NCI-H2196 (cell line): ENCODE measurements around the gene OSTN.
"Not testable (repeated sequence)": the region's sequence is repeated elsewhere in the genome, so short reads cannot be mapped to it uniquely, and the experiment has no call there.

ENCODE experiments used
- DNase-seq: peaks from one replicate; lab custom pipeline; 2025; ENCODE audit not compliant: unreplicated experiment; lab: John Stamatoyannopoulos, UW

Gene OSTN

DNA sequence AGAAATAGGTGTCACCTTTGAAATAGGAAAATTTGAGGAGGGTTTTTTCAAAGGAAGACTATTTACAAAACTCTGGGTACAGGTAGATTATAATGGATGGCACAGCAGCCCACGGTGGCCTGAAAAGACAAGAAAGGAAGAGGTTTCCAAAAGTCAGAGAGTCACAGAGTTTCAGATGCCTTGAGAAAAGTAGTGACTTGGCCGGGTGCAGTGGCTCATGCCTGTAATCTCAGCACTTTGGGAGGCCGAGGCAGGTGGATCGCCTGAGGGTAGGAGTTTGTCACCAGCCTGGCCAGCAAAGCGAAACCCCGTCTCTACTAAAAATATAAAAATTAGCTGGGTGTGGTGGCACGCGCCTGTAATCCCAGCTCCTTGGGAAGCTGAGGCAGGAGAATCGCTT, 35.2 kb downstream of the OSTN start:
- DNase-seq: no peak

DNA sequence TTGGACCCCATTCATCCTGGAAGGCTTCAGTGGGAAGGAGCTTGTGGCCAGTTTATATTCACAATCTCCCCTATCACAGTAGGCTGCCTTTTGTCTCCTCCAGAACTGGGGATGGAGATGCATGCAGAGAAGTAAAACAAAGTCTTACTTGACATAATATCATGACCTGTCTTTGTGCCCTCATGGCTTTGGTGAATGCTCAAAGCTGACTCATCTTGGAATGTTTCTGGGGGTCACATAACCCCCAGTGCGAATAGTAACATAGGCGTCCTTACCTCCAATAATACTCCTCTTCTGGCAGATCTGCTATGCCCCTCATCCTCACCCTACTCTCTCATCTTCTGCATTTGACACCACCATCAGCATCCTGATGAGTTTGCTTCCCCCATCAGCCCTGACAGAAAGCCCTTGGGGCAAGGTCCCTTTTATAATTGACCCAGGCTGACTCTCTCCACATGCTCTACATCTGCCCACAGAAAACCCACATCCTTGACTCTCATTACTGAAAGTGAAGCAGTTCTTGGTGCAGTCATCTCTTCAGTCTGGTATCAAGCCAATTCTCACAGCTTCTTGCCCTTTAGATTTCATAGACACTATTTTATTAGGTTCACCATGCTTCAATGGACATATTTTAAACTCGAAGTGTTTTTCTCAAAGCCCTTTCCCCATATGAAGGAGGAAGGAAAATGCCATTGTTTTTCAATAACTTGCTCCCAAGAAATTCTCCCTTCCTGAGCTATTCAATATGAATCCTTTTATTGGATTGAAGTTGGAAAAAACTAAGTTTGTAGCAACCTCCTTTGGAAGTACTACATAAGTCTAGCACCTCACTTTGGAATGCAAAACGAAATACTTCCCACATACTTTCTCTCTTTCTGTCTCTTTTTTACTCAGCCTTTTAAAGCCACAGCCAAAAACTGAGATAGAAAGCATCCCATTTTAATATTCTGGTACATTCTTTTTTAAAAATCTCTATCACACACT, 36.6 kb downstream of the OSTN start:
- no peak for DNase-seq

DNA sequence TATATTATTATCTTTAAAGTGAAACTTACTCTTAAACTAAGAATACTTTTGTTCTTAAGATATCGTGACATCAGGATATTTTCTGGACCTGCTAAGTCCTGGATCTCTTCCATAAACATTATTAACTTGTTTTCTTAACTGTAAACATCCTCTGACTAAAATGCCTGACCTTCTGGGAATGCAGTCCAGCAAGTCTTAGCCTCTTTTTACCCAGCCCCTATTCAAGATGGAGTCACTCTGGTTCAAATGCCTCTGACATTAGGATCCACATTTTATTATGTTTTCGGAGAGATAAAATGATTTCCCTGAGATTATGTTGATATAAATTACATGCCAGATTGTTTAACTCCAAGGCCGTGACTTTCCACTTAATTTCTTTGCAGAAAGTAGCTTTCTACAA, 37.6 kb downstream of the OSTN start:
- no peak for DNase-seq

DNA sequence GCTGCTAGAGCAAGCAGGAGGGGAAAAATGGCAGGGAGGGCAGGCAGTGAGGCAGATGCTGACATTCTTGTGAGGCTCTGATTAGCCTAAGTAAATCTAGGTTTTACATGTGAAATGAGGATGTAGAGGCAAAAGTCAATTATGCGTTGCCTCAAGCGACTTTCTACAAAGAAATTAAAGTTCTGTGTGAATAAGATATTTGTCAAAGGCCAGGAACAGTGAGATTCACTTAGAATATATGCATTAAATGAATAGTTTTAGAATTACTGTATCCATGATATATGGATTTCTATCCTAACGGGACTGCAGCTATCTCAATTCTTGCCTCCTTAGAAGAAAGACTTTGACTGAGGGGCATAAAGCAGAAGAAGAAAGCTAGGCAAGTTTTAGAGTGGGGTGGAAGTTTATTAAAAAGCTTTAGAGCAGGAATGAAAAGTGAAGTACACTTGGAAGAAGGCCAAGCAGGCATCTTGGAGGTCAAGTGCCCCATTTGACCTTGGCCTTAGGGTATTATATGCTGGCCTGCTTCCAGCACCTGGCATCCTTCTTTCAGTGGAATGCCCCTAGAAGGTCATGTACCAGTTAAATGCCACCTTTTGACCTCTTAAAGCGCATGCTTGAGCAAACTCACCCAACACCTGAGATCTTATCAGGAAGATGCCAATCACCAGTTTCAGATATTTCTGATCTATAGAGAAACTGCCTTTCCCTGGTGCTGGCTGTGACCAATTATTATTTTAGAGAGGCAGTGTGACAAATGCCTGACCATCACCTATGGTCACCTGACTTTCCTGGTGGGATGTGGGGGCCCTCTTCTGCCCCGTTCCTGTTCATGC, 38.2 kb downstream of the OSTN start:
- no peak for DNase-seq

DNA sequence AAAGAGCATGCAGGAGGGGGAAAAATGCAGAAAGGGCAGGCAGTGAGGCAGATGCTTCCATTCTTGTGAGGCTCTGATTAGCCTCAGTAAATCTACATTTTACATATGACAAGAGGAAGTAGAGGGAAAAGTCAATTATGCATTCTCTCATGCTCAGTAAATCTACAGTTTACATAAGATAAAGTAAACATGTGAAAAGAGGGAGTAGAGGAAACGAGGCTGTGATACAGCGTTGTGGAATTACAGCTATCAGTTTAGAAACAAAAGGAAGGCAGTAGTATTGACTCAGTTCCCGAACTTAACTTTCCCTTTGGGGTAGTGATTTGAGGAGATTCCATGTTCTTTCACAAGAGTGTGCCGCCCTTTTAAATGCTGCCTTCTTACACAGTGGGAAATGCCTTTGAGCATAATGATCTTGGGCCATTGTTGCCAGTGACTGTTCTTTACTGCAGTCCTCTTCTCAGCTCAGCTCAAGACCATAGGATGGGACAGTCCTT, 39.3 kb downstream of the OSTN start:
- no peak for DNase-seq

DNA sequence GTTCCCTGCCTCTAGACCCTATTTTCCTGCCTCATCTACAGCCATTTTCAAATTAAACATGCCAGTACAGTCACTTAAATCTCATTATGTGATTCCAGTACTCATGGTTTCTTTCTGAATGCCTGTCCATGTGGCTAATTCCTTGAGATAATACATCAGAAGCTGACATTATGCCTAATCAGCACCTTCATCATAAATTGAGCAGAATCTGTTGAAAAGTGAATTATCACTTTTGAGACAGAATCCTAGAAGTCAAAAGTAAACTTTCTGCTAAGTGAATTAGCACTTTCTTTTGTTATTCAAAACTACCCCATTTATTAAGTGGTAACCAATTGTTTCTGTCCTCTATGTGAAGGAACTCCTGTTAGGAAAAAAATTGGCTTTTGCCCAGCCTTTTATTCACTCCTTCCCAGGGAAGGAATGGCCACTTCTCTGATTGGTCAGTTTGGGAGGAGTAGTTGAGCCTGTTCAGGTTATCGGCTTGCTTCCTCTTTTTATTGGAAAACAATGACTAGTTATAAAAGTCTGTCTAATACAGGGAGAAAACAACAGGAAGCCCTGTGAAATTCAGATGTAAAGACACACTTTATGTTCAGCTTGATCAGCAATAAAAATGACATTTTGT, 40.5 kb downstream of the OSTN start:
- no peak for DNase-seq

DNA sequence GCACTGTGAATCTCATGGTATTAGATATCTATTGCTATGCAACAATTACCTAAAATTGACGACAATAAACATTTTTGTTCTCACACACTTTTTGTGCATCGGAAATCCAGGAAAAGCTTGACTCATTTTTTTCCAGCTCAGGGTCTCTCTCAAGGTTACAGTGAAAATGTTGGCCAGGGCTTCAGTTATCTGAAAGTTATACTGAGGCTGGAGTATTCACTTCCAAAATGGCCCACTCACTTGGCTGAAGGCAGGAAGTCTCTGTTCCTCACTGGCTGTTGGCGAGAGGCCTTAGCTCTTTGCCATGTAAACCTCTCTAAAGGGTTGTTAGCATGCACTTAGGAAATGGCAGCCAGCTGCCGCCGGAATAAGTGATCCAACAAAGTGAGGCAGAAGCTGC, 41.4 kb downstream of the OSTN start:
- DNase-seq: no peak

DNA sequence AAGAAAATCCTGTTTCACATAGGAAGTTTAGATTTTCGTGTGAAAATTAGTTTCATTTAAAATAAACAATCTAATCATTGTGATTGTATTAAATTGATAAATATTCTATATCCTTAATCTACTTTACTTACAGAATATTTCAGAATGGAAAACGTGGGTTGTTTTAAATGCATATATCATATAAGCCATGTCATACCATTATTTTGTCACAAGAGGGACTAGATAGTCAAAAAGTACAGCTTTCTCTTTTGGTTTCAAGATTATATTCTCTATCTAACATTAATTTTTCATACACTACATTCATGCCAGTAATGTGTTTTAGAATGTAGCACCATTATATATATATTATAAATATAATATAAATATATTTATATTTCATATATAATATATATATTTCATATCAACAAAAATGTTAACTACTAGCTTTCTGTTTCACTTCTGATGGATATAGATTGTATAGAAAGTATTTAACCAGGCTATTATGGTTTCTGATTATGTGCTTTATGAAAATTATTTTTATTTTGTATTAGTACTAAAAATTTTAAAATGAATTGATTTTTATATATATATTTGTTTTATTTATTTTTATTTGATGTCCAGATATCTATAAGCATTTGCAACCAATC, 45.3 kb downstream of the OSTN start:
- peak; percentile 21 for DNase-seq

DNA sequence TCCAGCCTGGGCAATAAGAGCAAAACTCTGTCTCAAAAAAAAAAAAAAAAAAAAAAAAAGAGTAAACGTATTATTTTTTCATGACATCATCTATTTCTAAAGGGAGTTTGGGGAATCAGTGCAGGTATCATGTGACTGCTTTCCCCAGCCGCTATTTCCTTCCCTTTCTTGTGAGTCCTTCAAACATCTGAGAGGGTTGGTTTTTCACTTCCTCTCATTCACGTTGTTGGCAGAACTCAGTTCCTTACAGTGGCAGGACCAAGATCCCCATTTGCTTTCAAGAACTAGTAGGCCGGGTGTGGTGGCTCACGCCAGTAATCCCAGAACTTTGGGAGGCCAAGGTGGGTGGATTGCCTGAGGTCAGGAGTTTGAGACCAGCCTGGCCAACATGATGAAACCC, 47.0 kb downstream of the OSTN start:
- DNase-seq: not testable (repeated sequence)

DNA sequence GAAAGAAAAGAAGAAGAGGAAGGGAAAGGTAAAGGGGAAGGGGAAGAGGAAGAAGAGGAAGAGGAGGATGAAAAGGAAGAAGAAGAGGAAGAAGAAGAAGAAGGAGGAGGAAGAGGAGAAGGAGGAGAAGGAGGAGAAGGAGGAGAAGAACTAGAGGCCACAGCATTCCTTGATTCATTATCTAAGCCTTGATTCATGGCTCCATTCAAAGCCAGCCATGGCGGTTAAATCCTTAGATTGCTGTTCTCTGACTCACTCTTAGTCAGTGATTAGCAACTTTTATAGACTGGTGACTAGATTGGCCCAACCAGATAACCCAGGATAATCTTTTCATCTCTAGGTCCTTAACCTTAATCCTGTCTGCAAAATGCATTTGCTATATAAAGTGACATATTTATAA, 47.6 kb downstream of the OSTN start:
- no peak for DNase-seq

DNA sequence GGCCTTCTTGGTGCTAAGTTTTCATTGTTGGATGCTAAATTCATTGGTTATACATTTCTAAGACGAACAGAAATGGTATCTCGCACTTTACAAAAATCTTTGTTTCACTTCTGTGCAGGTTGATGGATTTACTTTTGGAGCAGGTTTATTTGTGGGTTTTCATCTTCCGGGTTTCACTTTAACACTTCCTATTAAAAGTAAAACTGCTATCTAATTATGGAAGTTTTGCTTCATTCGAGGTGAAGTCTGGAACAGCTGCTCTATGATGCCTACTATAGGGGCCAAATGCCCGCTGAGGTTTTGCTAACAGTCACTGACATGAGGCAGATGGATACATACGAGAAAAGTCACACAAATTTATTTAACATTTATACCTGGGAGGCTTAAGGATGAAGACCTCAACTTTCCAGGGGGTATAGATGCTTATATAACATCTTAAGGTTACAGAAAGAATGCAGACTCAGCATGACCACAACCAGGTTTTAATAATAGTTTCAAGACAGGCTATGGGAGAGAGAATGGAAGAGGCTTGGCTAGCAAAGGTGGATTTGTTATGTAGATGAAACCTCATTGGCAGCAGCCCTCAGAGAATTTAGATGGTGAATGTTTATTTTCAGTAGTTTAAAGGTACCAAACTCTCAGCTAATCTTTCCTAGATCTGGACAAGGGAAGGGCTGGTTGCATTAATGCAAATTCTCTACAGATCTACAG, 54.2 kb downstream of the OSTN start:
- DNase-seq: no peak

DNA sequence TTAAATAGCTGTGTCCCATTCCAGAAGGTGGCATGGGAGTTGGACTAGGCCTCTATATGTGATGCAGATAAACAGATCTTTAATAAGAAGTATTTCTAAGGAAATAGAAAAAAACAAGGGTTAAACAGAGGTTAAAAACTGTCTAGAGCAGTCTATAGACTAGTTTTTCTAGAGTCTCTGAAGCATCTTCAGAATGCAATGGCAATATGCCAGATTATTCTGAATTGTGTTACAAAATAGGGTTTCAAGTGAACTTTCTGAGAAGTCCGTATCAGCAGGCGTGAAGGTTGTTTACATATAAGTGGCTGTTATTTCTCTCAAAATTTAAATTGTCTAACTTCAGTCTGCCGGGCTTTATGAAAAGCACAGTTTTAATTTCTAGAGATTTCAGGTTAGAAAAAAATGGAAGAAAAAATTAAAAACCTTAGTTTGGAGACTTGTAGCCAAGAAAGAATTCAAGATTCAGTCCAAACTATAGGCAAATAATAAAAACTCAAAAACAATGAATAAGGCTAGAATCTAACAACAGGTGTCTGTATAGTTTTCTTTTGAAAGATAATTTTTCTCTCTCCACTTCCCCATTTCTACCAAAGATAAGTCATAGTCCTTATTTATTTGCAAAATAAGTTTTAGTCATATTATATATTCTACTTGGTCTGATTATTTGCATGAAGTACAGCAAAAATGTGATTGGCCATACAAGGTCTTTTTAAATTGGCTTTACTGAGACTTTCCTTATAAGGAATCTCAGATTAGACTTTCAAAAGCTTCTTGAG, 55.2 kb downstream of the OSTN start:
- no peak for DNase-seq

DNA sequence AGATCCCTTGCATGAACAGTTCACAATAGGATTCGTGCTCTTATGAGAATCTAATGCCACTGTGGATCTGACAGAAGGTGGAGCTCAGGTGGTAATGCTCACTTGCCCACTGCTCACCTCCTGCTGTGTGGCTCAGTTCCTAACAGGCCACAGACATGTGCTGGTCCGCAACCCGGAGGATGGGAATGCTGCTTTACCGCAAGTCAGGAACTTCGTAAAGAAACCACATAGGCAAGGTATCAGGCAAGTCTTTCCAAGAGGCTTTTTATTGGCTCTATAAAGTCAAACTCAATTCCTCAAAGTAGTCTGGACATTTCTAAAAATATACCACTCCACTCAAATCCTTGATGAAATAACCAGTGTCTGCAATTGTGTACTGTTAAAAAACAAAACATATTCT, 56.1 kb downstream of the OSTN start:
- DNase-seq: no peak

DNA sequence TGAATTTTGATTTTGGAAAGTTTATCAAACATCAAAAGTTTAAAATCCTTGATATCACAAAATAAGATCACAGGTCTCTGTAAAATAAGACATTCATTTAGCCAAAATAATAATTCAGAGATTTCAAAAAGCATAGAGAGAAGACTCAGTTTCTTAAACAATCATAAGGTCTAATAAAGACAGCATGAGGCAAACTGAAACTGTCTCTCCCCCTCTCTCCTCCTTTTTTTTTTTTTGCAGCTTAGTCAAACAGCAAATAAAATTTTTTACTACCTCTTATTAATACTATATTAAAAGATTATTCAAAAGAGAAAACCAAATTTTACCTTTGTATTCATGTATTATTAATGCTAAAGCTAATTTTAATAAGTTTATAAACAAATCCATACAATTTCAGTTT, 57.4 kb downstream of the OSTN start:
- DNase-seq: no peak

DNA sequence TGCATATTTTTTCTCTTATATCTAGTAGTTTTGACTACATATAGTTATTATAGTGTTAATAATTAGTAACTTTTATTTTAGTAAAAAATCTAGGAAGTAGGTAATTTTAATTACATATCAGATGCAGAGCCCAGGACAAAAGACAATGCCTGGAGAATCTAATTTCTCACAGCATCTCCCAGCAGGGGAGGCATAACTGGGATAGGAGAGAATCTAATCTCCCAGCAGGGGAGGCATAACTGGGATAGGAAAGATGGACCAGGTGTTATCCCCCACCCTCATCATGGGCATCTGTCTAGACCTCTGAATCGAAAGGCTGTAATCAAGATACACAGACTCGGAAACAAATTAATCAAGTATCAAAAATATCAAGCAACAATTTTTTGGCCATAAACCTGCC, 58.2 kb downstream of the OSTN start:
- DNase-seq: no peak

DNA sequence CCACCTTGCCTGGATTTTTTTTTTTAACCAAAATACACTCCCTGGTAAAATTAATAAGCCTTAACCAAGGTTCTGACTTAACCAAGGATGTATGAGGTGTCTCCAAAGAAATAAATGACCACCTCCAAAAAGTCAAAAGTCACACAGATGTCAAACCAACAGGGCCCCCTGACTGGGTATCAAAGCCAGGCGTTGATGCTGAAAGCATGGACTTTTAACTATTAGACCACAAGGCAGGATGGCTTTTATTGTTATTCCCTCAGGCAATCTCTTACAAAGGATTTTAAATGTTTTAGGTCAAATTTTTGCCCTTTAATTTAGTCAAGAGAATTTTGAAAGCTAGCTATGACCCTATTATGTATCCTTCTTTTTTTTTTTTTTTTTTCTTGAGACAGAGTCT, 60.4 kb downstream of the OSTN start:
- DNase-seq: no peak

DNA sequence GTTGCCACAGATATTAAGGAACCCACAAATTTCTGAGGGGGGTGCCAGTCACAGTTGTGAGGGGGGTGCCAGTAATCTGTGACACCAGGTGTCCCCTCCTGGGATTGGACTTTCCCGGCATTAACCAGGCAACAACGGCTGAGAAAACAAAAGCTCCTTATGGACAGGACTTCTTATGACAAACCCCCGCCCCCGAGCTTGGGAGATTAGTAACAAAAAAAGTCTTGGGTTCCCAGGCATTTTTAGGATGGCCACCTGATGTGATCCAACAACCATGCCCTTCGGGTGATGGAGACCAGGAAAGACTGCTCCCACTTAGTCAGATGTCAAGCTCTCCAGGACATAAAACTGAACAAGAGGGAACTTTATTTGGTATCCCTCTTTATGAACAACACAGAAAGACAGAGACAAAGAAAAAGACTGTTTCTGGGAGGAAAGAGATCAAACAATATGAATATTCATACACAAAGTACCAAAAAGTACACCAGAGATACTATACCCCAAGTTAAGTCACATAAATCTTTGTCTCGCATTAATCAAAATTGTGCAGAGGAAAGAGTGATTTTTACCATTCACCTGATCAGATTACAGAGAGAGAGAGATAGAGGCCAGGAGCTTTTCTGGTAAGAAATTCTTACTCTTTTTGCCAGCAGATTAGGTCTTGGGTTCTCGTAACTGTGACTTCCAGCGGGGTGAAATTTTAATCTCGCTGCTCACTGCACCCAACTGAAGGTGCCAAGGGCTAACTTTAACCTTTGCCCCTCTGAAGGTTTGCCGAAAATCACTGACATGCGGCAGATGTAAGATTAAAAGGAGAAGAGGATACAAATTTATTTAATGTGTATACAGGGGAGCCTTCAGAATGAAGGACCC, 61.6 kb downstream of the OSTN start:
- DNase-seq: no peak

DNA sequence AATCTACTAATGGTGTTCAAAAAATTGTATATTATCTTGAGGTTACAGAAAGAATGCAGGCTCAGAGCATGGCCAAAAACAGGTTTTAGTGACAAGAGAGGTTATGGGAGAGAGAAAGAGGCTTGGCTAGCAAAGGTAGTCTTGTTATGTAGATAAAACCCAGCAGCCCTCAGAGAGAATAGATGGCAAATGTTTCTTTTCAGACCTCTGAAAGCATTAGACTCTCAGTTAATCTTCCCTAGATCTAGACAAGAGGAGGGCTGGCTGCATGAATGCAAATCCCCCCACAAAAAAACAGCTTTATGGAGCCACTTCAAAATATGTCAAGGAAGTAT, 62.2 kb downstream of the OSTN start:
- DNase-seq: no peak

DNA sequence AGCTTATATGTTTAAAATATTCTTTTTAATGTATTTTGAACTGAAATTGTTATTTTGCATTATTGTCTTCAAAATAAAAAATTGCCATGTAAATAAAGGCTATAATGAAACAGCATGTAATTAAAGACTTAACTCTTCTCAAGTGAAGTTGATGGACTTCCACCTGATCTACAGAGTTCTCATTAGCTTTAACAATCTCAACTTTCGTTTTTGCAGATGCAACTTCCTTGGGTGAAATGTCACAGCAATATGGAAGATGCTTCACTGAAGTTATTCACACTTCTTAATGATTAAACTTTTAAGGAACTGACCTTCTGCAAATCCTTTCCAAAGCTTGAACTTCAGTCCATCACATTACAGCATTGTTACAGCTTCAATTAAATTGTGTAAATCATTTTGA, 63.6 kb downstream of the OSTN start:
- no peak for DNase-seq
